ENCODE data around the gene KRT83.
"Not testable (repeated sequence)": the region's sequence is repeated elsewhere in the genome, so short reads cannot be mapped to it uniquely, and the experiment has no call there.

Gene KRT83

DNA sequence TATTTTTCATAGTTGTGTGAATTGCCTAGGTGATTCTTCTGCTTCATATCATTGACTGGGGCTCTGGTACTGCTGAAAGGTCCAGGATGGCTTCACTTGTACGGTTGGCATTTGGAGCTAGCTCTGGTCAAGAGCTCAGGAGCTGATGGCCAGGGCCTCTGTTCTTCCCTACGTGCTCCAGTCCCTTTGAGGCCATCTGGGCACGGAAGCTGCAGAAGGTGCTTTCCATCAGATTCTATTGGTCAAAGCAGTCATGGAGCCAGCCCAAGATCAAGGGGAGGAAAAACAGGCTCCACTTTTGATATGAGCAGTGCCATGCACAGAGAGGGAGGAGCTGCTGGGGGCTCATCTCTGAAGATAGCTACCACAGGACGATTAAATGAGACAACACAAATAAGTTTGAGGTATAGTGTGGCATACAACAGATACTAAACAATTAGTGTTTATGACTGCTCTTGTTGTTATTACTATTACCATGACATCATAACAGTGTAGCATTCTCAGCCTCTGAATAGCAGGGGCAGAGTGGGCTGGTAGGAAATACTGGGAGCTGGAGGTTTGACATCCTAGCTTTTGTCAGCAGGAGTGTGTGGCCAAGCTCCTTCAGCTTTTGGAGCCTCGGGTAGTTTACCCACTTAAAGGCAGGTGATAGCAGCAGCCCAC, 10.4 kb downstream of the KRT83 start:
- DNase-seq (ENCODE audit: low read depth in 1 of 2, low spot score in 1 of 2) = no peak

DNA sequence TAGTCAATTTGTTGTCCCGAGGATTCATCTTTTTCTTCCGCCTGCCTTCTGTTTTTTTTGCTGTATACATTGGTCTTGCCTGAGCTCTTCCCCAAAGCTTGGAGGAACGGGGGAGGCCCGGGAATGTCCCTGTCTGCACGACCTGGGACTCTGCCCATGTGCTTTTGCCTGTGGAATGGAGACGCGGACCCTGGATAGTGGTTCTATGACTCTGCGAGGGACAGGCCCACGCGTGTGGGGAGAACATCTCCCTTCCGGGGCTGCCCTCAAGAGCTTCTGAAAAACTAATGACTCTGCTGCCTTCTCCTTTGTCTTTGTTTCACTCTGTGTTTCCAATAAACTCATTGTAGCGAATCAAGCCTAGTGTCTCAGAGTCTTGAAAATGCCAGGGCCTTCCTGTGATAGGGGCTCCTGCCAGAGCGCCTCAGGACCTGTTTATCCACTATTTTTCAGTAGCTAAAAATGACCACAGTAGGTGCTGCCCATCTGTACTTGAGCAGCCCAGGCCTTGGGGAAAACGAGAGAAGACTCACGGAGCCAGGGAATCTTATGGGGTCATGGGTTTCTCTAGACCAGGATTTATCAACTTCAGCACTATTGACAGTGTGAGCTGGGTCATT, 12.3 kb downstream of the KRT83 start:
- no peak for DNase-seq (ENCODE audit: low read depth in 1 of 2, low spot score in 1 of 2)

GRCh38 chr12:52307836-52308805, 13.1 kb downstream of the KRT83 start:
- peak in 1 of 2 donors; percentile 21 for DNase-seq (ENCODE audit: low read depth in 1 of 2, low spot score in 1 of 2)

GRCh38 chr12:52306731-52307130, 14.5 kb downstream of the KRT83 start:
- DNase-seq (ENCODE audit: low read depth in 1 of 2, low spot score in 1 of 2) = no peak

- DNase-seq (ENCODE audit: low read depth in 1 of 2, low spot score in 1 of 2) = no peak
These were observed 15.1 kb downstream of the KRT83 start for GRCh38 chr12:52305921-52306705.

- not testable (repeated sequence) for DNase-seq (ENCODE audit: low read depth in 1 of 2, low spot score in 1 of 2)
These were observed 16.2 kb downstream of the KRT83 start for GRCh38 chr12:52304941-52305411.

DNA sequence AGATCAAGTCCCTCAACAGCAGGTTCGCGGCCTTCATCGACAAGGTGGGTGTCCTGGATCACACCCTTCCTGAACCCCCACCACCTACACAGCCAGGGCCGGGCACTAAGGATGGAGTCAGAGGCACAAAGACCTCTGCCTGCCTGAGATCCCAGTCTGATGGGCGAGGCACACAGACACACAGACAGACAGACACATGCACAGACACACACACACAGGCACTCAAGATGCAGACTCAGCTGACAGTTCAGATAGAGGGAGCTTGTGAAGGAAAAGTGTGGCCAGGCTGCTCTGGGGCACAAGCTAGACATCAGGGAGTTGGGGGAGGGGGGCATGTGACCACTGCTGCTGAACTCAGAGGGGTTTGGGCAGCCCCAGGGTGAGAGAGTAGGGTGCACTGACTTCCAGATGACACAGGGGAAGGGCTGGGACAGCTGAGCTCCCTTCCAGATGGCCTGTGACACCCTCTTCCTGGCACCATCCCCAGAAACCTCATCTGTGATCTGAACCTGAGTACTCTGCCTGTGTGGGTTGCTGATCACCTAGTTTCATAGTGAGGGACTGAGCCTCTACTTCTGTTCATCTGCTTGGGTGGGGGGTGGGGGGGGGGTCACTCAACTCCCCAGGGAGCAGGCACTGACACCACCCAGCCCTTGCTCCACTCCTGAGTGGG, 18.8 kb downstream of the KRT83 start:
- not testable (repeated sequence) for DNase-seq (ENCODE audit: low read depth in 1 of 2, low spot score in 1 of 2)

DNA sequence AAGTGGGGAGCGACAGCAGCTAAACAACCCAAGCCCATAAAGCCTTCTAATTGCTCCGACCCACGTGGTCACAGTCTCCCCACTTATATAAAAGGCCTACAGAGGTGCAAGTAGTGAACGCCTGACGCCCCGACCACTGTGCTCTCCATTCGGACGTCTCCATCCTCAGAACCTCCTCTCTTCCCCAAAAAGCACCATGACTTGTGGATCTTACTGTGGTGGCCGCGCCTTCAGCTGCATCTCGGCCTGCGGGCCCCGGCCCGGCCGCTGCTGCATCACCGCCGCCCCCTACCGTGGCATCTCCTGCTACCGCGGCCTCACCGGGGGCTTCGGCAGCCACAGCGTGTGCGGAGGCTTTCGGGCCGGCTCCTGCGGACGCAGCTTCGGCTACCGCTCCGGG, 19.5 kb downstream of the KRT83 start:
- not testable (repeated sequence) for DNase-seq (ENCODE audit: low read depth in 1 of 2, low spot score in 1 of 2)

DNA sequence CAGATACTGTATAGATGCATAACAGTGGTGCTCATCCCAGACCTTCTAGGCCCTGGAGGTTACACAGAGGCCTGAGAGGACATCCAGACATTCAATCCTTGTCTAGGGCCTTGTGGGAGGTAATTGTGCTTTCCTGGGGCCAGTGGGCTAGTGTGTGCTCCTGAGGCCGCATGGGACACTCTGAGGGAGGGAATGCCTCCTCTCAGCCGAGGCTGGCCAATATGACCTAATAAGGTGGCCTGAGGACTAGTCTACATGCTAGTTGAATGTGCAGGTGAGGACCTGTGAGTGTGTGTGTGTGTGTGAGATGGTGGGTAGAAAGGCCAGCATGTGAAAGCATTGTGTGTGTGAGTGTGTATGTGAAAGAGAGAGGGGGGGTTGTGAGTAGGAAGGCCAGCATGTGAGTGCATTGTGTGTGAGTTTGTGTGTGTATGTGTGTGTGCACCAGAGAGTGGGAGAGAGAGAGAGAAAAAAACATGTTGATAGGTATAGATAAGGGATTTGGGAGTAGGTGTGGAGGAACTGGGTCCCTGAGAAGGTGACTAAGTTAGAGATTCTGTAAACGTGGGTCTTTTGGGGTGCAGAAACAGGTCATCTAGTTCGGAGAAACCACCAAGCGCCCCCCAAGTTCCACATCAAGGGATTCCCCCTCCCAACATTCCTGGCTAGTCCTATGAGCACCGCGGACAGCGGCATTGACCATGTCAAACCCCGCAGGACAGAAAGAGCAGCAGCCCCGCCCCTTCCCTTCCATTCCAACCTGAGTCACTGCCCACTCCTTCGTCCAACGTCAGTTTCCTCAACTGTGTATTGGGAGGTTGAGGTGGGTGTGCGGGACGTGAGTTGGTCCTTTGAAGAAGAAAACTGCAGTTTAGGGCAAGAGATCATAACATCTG, 20.2 kb downstream of the KRT83 start:
- no peak for DNase-seq (ENCODE audit: low read depth in 1 of 2, low spot score in 1 of 2)

GRCh38 chr12:52298677-52299190, 22.5 kb downstream of the KRT83 start:
- no peak for DNase-seq (ENCODE audit: low read depth in 1 of 2, low spot score in 1 of 2)

DNA sequence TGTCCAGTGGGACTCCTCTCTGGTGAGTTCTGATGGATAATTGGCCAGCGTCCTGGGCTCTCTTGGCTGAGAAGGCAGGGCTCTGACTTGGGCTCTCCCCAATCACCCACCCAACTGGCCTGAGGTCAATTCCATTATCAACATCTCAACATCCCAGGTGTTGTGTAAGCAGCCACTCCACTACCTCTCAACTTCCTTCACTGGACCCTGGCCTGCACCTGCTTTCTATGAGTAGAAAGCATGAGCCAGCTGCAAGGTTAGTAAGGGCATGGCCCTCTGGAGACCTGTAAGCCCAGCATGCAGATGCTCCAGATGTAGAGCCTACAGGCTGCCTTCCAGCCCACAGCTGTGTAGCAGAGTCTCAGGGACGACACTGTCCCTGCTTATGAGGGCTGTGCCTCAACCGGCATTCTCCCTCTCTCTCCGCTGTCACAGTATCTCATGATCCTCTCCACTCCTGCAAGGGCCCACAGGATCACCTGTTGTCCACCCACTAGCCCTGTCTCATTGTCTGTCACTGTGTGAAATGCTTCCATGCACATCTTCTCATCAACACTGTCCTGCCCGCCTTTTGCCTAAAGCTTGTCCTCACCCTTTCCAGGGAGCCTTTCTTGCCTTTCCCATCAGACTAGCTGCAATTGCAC, 24.5 kb downstream of the KRT83 start:
- no peak for DNase-seq (ENCODE audit: low read depth in 1 of 2, low spot score in 1 of 2)

- DNase-seq (ENCODE audit: low read depth in 1 of 2, low spot score in 1 of 2) = no peak
These were observed 25.5 kb downstream of the KRT83 start for GRCh38 chr12:52295663-52296062.

DNA sequence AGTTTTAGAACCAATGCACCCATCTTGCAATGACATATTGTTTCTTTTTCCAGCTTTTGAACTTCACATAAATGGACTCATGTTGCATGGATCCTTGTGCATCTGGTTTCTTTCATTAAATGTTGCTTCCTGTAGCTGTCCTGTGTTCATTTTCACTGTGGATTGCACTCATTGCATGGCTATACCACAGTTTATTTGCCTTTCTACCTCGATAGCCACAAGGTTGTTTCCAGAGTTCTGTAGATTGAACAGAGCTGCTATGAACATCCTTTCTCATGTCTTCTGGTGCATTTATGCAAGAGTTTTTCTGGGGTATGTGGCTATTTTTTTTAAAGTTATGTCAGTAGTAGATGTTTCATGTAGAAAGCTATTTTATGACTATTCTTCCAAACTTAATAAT, 26.4 kb downstream of the KRT83 start:
- no peak for DNase-seq (ENCODE audit: low read depth in 1 of 2, low spot score in 1 of 2)

DNA sequence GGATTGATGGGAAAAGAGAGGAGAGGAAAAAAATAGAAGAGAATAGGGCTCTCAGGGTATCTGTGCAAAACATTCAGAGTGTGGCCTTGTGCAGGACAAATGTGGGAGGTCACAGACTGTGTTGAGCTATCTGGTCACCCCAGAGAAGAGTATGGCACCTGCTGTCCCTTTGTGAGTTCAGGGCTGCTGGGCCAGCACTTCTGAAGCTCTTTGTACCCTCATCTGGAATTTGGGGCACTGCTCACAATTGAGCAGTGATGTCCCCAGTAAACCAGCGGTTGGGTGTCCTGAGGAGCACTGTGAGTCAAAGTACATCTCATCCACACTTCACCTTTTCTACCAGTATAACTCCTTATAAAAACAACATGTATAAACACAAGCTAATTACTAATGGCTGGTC, 27.3 kb downstream of the KRT83 start:
- no peak for DNase-seq (ENCODE audit: low read depth in 1 of 2, low spot score in 1 of 2)

GRCh38 chr12:52291267-52291935, 29.8 kb downstream of the KRT83 start, which contains the start of gene KRT81:
Gene KRT81 (minus strand): TSS chr12:52291534. CDS start chr12:52291465, 69 bp downstream.
- no peak for DNase-seq (ENCODE audit: low read depth in 1 of 2, low spot score in 1 of 2)

DNA sequence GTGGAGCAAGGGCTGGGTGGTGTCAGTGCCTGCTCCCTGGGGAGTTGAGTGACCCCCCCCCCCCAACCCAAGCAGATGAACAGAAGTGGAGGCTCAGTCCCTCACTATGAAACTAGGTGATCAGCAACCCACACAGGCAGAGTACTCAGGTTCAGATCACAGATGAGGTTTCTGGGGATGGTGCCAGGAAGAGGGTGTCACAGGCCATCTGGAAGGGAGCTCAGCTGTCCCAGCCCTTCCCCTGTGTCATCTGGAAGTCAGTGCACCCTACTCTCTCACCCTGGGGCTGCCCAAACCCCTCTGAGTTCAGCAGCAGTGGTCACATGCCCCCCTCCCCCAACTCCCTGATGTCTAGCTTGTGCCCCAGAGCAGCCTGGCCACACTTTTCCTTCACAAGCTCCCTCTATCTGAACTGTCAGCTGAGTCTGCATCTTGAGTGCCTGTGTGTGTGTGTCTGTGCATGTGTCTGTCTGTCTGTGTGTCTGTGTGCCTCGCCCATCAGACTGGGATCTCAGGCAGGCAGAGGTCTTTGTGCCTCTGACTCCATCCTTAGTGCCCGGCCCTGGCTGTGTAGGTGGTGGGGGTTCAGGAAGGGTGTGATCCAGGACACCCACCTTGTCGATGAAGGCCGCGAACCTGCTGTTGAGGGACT, 30.6 kb downstream of the KRT83 start:
- not testable (repeated sequence) for DNase-seq (ENCODE audit: low read depth in 1 of 2, low spot score in 1 of 2)
